ENCODE data around the gene RFX1. TPM values are rescaled to one million over a fixed set of nuclear protein-coding genes. Genes with fewer than 3 reads are reported as not detected.

The RFX1 gene
- total and polyA plus RNA-seq, 9 of the 15 experiments (the other 6 are each of a cell fraction or from before 2014, with no cell fraction given), result 0.14 to 19.3 (median 1.2) TPM

- Histone ChIP-seq H3K9ac (ENCODE audit: insufficient read depth in 1 of 2, low read depth in 2 of 2, low read length in 2 of 2) (peak overlapping the region in 1 of 2 experiments; percentile 23; a peak in 1 of 4 replicates), H3K79me2 (ENCODE audit: control insufficient read depth, insufficient read depth, low read length) (peaks cover 23% of the 10 kb centered on the region), H3K36me3 (ENCODE audit: control insufficient read depth, insufficient read depth, low read length) (peaks cover 81% of the 10 kb centered on the region), H3K27ac (ENCODE audit: extremely low read depth, low read depth, low read length) (no peak overlapping the region), H4K20me1 (replicated peaks; ENCODE audit: control insufficient read depth, insufficient read depth, low read length) (peaks cover 4% of the 10 kb centered on the region; the same call in 1 of the 2 replicates), H3K9me3 (replicated peaks; ENCODE audit: control insufficient read depth, insufficient read depth, low read depth, low read length) (no peaks in the 10 kb centered on the region), H3K4me1 (replicated peaks in 1 of 2; ENCODE audit: control insufficient read depth in 2 of 2, insufficient read depth in 2 of 2, low read length in 2 of 2) (peaks cover 14 to 75% of the 10 kb centered on the region in 2 experiments; a peak in 4 of 5 replicates), H2AFZ (ENCODE audit: low read depth, low read length) (no peak overlapping the region), H3K4me2 (ENCODE audit: insufficient read depth, low read length) (no peak overlapping the region), H3K27me3 (ENCODE audit: control insufficient read depth in 2 of 2, insufficient read depth in 2 of 2, low read length in 2 of 2) (no peaks in the 10 kb centered on the region), H3K9me1 (ENCODE audit: control insufficient read depth, insufficient read depth, low read length) (no peaks in the 10 kb centered on the region), H3K4me3 (no peak overlapping the region)
- ChIA-PET CTCF (ENCODE audit: low intra/inter-chr PET ratio) (no interaction called here), POLR2A (no interaction called here)
- no peak for TF ChIP-seq CHD7 (IDR thresholded peaks at IDR 0.05; ENCODE audit: low read depth, low read length)
- TF ChIP-seq NFE2L1 (tag; IDR thresholded peaks at IDR 0.05; ENCODE audit: borderline replicate concordance, low read depth), result no peak
- no peak for TF ChIP-seq SIX5 (IDR thresholded peaks at IDR 0.05; ENCODE audit: borderline replicate concordance in 1 of 2, insufficient read depth in 1 of 2, low read depth in 1 of 2, low read length in 2 of 2)
- no peak for TF ChIP-seq CCAR2 (IDR thresholded peaks at IDR 0.05; ENCODE audit: low read depth, low read length)
- no peak for TF ChIP-seq ZNF316 (IDR thresholded peaks at IDR 0.05)
- no peak for TF ChIP-seq ZNF696 (CRISPR knock-in tag; conservative IDR thresholded peaks at IDR 0.05)
- TF ChIP-seq NR4A1 (CRISPR knock-in tag; IDR thresholded peaks at IDR 0.05), result no peak
- no peak for TF ChIP-seq NR4A1 (tag; IDR thresholded peaks at IDR 0.05)
- TF ChIP-seq ZNF75A (CRISPR knock-in tag; IDR thresholded peaks at IDR 0.05), result no peak
- TF ChIP-seq CREM (IDR thresholded peaks at IDR 0.05; ENCODE audit: low read depth), result no peak
- no peak for TF ChIP-seq ADNP (tag; IDR thresholded peaks at IDR 0.05)
- no peak for TF ChIP-seq POLR2AphosphoS2 (IDR thresholded peaks at IDR 0.05; ENCODE audit: low read length)
- in situ Hi-C loops (cut with MboI), result no loop called here
- DNase-seq (ENCODE audit: extremely low read depth in 1 of 4, low spot score in 3 of 4) (no peak), ATAC-seq (no peak), FAIRE-seq (no peak)
- BruUV-seq (replicated peaks), result no TSS peak
- 79% methylated on average over 8 of the region's 8 CpGs for WGBS (ENCODE audit: insufficient coverage, low coverage, missing lambda C conversion rate)
- intact Hi-C loops (cut with micrococcal nuclease), result loop anchor here (10.0 kb wide), 1 partner anchor 78 kb away; the partner anchor contains the start of gene IL27RA
Observed at GRCh38 chr19:13957051-13957450, 49.1 kb downstream of the RFX1 start.
